ENCODE data around the gene PTPRZ1. TPM values are rescaled to one million over a fixed set of nuclear protein-coding genes. Genes with fewer than 3 reads are reported as not detected.
A peak's percentile ranks its signal among the peaks of the same experiment; 100 is the strongest.

Gene PTPRZ1
- total and polyA plus RNA-seq, 2 of the 4 experiments (the other 2 are of a cell fraction): not detected

- Histone ChIP-seq H3K36me3 (ENCODE audit: control insufficient read depth, insufficient read depth, low read length) (no peaks in the 10 kb centered on the region), H3K27ac (ENCODE audit: insufficient read depth, low read length) (no peak overlapping the region), H3K79me1 (ENCODE audit: low read depth in 1 of 2, low read length in 2 of 2) (no peaks in the 10 kb centered on the region), H4K5ac (ENCODE audit: low read depth, low read length) (no peak overlapping the region), H3K9ac (ENCODE audit: low read depth, low read length) (no peak overlapping the region), H3K4me3 (ENCODE audit: insufficient read depth, low read depth, low read length) (no peak overlapping the region), H2BK120ac (ENCODE audit: low read depth, low read length) (no peak overlapping the region), H2BK15ac (ENCODE audit: low read depth, low read length) (no peak overlapping the region), H4K8ac (ENCODE audit: low read depth in 2 of 2, low read length in 2 of 2) (no peak overlapping the region), H3K23ac (ENCODE audit: low read depth, low read length) (no peak overlapping the region), H4K20me1 (ENCODE audit: insufficient read depth, low read length) (no peaks in the 10 kb centered on the region), H2BK5ac (ENCODE audit: low read depth, low read length, poor library complexity, severe bottlenecking) (no peak overlapping the region), H3K4me2 (ENCODE audit: low read depth, low read length) (no peak overlapping the region), H2BK20ac (ENCODE audit: low read depth, low read length) (no peak overlapping the region), H3K4ac (ENCODE audit: low read depth, low read length) (no peak overlapping the region), H3K4me1 (ENCODE audit: control insufficient read depth, insufficient read depth, low read length) (no peaks in the 10 kb centered on the region), H2AK5ac (ENCODE audit: low read depth, low read length) (no peak overlapping the region), H3K18ac (ENCODE audit: low read depth, low read length) (no peak overlapping the region), H2AFZ (replicated peaks; ENCODE audit: low read length, poor library complexity) (no peak overlapping the region), H3K14ac (replicated peaks; ENCODE audit: low read depth, low read length) (no peak overlapping the region), H3K27me3 (ENCODE audit: control insufficient read depth, insufficient read depth, low read length) (no peaks in the 10 kb centered on the region), H2AK9ac (replicated peaks; ENCODE audit: low read depth, low read length, poor library complexity) (no peak overlapping the region), H3K9me1 (ENCODE audit: insufficient read depth, low read length) (no peaks in the 10 kb centered on the region), H3K56ac (ENCODE audit: extremely low read depth, insufficient read depth, low read length) (no peak overlapping the region), H3K9me3 (ENCODE audit: control insufficient read depth, insufficient read depth, low read length) (no peaks in the 10 kb centered on the region), H4K91ac (ENCODE audit: insufficient read depth, low read depth, low read length) (no peak overlapping the region)
- BruUV-seq (replicated peaks): no TSS peak
- CTCF ChIA-PET: no interaction called here
- intact Hi-C loops (cut with micrococcal nuclease): no loop called here
- TF ChIP-seq ELK1 (IDR thresholded peaks at IDR 0.05; ENCODE audit: borderline replicate concordance, low read depth, low read length) (no peak), CEBPB (IDR thresholded peaks at IDR 0.05; ENCODE audit: low read depth, low read length) (peak; percentile 64)
- dilution Hi-C loops (cut with HindIII; ENCODE audit: low sequenced_read_pairs, unreplicated experiment): no loop called here
- ATAC-seq (ENCODE audit: low read depth): no peak
- in situ Hi-C loops (cut with MboI; ENCODE audit: low sequenced_read_pairs): no loop called here
- no CpG with 5 or more reads among the region's 3 CpGs for WGBS, 2 experiments (ENCODE audit: extremely low coverage in 2 of 2, insufficient read length in 1 of 2)
- POLR2A ChIA-PET (ENCODE audit: unreplicated experiment): no interaction called here
- DNase-seq: no peak
Observed at GRCh38 chr7:122046402-122046801, 173.4 kb downstream of the PTPRZ1 start.
